Measurements from ENCODE around the gene TRUB1.

Gene TRUB1

DNA sequence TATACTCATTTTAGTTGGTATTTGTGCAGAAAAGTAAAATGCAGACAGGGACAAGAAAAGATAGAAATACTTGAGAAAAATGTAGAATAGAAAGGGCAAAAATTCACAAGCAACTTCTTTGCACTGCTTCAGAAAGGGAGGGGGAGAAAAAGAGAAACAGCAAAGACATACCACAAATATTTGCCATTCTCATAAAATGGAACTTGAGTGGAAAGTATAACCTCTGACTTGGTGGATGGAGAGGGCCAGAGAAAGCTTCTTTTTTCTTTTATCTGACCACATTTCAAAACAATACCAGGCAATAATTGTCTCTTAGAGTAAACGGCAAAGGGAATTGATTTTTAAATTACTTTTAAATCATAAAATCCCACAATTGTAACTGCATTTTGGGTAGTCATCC is 35.8 kb upstream of the TRUB1 start:
- no peak overlapping the region for H3K4me3 ChIP-seq (ENCODE audit: low read depth, low read length)
- TF ChIP-seq, protein P1, sequence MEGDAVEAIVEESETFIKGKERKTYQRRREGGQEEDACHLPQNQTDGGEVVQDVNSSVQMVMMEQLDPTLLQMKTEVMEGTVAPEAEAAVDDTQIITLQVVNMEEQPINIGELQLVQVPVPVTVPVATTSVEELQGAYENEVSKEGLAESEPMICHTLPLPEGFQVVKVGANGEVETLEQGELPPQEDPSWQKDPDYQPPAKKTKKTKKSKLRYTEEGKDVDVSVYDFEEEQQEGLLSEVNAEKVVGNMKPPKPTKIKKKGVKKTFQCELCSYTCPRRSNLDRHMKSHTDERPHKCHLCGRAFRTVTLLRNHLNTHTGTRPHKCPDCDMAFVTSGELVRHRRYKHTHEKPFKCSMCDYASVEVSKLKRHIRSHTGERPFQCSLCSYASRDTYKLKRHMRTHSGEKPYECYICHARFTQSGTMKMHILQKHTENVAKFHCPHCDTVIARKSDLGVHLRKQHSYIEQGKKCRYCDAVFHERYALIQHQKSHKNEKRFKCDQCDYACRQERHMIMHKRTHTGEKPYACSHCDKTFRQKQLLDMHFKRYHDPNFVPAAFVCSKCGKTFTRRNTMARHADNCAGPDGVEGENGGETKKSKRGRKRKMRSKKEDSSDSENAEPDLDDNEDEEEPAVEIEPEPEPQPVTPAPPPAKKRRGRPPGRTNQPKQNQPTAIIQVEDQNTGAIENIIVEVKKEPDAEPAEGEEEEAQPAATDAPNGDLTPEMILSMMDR (IDR thresholded peaks at IDR 0.05; ENCODE audit: insufficient read depth, low read depth, low read length, missing control alignments): no peak
- no peak for DNase-seq (ENCODE audit: low read depth)

DNA sequence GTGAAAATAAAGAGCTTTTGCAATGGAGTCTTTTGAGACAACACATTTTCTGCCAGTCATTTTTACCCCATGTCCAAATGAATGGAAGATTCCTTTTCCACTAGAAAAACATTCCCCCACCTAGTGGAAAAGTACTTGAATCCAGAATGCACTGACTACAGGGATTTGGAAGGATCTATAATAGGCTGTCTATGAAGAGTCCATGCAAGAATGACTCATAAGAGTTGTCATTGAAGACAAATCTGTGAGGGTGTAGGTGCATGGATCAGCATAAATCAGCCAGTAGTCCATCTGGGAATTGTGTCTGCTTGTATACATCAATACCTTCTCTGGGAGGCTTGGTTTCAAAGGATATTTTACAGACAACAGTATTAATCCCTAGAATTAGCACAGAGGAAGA is 32.5 kb upstream of the TRUB1 start:
- H3K4me3 ChIP-seq (ENCODE audit: low read depth, low read length): no peak overlapping the region
- no peak for DNase-seq (ENCODE audit: low read depth)
- TF ChIP-seq, protein P1 (IDR thresholded peaks at IDR 0.05; ENCODE audit: insufficient read depth, low read depth, low read length, missing control alignments): no peak

DNA sequence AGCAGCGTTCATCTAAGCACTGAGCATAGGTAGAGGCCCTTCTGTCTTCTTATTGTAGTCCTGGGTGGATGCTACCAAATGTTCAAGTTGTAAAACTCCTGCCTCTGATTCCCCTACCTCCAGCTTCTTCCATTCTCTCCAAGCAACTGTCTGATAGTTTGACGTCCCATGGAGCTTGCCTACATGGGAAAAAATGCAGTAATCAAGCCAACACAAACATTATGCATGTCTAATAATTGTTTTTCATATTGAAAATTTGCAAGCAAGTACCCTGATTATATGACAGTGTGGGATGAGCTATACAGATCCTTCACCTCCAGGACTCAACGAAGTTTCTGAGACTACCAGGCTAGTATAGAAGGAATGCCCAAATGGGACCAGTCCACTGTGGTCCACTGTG is 31.0 kb upstream of the TRUB1 start:
- H3K4me3 ChIP-seq (ENCODE audit: low read depth, low read length): no peak overlapping the region
- TF ChIP-seq, protein P1 (IDR thresholded peaks at IDR 0.05; ENCODE audit: insufficient read depth, low read depth, low read length, missing control alignments): no peak
- DNase-seq (ENCODE audit: low read depth): no peak

DNA sequence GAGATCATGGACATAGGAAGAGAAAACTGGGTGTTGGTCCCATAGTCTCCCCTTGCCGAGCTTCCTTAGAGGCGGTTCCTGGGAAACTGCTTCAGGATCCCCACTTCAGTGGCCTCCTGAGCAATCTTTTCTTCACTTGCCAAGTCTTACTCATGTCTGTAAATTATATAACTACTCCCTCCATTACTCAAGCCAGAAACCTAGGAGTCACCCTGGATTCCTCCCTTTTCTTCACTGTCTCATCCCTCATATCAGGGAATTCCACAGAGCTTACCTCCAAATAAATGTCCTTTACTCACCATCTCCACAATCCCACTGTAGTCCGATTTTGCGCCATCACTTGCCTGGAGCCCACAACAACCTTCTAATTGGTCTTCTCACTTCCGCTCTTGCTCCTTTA is 29.1 kb upstream of the TRUB1 start:
- no peak overlapping the region for H3K4me3 ChIP-seq (ENCODE audit: low read depth, low read length)
- no peak for DNase-seq (ENCODE audit: low read depth)
- TF ChIP-seq, protein P1 (IDR thresholded peaks at IDR 0.05; ENCODE audit: insufficient read depth, low read depth, low read length, missing control alignments): no peak

DNA sequence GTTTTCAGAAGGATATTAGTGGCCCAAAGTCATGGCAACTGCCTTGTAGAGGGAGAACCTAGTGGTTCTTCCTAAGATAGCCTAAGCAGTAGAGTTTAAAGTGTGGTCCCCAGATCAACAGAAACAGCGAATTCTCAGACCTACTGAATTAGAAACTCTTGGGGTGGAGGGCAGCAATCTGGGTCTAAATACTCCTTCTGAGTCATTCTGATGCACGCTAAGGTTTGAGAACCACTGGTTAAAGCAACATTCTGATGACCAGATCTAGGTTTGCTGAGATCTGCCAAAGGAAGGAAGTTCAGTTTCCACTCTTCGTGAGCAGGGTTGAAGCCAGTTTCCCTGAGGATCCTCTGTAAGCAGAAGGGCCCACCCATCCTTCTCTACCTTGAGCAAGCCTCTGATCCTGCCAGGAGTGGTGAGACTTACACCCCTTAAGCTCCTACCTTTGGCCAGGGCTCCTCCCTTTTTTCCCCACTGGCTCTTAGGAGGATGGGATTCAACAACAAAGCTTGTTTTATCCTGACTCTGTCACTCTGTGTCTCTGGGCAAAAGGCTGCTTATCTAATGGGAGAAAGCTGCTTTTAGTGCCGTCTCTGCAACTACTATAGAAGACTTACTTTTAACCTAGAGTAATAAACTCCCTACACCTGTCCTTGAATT is 26.8 kb upstream of the TRUB1 start:
- TF ChIP-seq, protein P1 (IDR thresholded peaks at IDR 0.05; ENCODE audit: insufficient read depth, low read depth, low read length, missing control alignments): no peak
- peak; percentile 71 for DNase-seq (ENCODE audit: low read depth)
- H3K4me3 ChIP-seq (ENCODE audit: low read depth, low read length): no peak overlapping the region

DNA sequence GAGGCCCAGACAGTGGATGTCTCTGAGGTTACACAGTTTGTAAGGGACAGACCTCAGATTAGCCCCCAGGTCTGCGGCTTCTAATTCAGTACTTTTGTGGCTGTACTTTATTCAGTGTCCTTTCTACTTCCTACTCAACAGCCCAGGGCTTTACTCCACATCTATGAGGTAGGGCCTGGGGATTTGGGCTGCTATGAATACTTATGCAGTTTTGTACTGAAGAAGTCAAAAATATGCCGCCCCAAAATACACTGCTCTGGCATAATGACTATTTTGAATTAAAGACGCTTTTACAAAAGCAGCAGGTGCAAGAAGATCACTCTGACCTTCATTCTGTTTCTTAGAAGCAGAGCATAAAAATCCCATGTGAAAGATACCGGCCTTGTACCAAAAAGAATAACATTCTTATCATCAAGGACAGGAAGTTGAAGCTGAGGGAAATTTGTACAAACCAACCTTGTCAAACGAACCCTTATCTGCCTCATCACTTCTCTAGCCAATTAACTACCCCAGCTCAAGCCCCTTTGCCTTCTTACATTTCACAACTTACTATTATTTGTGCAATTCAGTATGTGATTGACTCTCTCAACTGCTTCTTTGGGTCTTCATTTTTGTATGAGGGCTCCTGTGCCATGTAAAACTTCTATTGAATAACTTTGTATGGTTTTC is 26.1 kb upstream of the TRUB1 start:
- no peak for DNase-seq (ENCODE audit: low read depth)
- no peak overlapping the region for H3K4me3 ChIP-seq (ENCODE audit: low read depth, low read length)
- TF ChIP-seq, protein P1 (IDR thresholded peaks at IDR 0.05; ENCODE audit: insufficient read depth, low read depth, low read length, missing control alignments): no peak

DNA sequence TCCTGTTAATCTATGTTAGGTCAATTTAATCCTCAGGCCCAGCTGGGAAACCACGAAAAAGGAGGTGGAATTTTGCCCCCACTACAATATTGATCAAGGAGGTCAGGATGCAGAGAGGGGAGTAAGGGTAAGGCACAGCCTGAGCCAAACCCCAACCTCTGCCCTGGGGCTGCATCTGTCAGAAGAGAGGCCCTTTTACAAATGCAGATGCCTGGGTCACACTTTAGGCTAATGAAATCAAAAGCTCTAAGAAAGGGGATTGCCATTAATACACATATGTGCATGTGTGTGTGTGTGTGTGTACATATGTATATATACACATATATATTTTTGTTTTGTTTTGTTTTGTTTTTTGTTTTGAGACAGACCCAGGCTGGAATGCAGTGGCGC is 25.5 kb upstream of the TRUB1 start:
- no peak for DNase-seq (ENCODE audit: low read depth)
- H3K4me3 ChIP-seq (ENCODE audit: low read depth, low read length): no peak overlapping the region
- TF ChIP-seq, protein P1 (IDR thresholded peaks at IDR 0.05; ENCODE audit: insufficient read depth, low read depth, low read length, missing control alignments): no peak
